Neural crest cell (in vitro differentiated cells): Measurements from ENCODE around the gene SLC17A4. TPM values are rescaled to one million over a fixed set of nuclear protein-coding genes. Genes with fewer than 3 reads are reported as not detected.
"Not testable (repeated sequence)": the region's sequence is repeated elsewhere in the genome, so short reads cannot be mapped to it uniquely, and the experiment has no call there.

ENCODE experiments used
- DNase-seq: peaks from one replicate; pipeline ENCODE4 v3.0.0; 2021; ENCODE audit warnings: low read depth, mixed read lengths, low spot score
- H3K27ac Mint-ChIP-seq: one replicate; pipeline ENCODE4 v1.8.0; 2021; ENCODE audit warnings: mild to moderate bottlenecking, mixed read lengths; ENCODE audit not compliant: unreplicated experiment
- H3K27me3 Mint-ChIP-seq: 2 replicates; pipeline ENCODE4 v1.8.0; 2021; ENCODE audit warnings: low read depth, mild to moderate bottlenecking, mixed read lengths
- H3K36me3 Mint-ChIP-seq: 2 replicates; pipeline ENCODE4 v1.8.0; 2021; ENCODE audit warnings: low read depth, mild to moderate bottlenecking, mixed read lengths
- H3K4me1 Mint-ChIP-seq: 2 replicates; pipeline ENCODE4 v1.8.0; 2021; ENCODE audit warnings: mixed read lengths
- H3K4me3 Mint-ChIP-seq: one replicate; pipeline ENCODE4 v1.8.0; 2021; ENCODE audit warnings: mild to moderate bottlenecking, mixed read lengths
- H3K9me3 Mint-ChIP-seq: 2 replicates; pipeline ENCODE4 v1.8.0; 2021; ENCODE audit warnings: mixed read lengths
- total RNA-seq: library from RNA; stranded (reverse); gene quantifications from 2 replicates; pipeline ENCODE4 v1.2.1, GENCODE V29; 2021
- TF ChIP-seq, protein P1 (sequence below): fragments of 200-600 bp; sonication (generic); conservative IDR thresholded peaks from 2 replicates; pipeline ENCODE4 v1.5.0; 2021; ENCODE audit warnings: antibody characterized with exemption, mild to moderate bottlenecking

SLC17A4 gene
- total RNA-seq, 1 donor from 2014 or later: not detected

DNA sequence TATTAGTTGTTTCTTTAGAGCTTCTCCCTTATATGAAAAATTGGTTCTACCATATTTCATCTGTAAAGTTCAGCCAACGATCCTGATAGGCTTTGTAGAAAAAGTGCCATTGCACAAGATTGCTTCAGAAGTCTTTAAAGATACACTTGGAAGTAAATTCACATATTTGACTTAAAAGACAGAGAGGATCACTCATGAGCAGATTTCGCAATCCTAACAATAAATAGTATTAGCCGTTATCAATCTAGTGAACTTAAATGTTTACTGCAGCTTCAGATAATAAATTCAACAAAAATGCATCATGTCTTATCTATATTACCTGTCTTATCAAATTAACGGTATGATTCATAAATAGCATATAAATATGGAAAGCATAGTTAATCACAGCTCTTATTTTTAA is 8.7 kb upstream of the SLC17A4 start:
- H3K36me3 Mint-ChIP-seq: peaks cover under 1% of the 10 kb centered on the region
- H3K27me3 Mint-ChIP-seq: no peaks in the 10 kb centered on the region
- TF ChIP-seq, protein P1, sequence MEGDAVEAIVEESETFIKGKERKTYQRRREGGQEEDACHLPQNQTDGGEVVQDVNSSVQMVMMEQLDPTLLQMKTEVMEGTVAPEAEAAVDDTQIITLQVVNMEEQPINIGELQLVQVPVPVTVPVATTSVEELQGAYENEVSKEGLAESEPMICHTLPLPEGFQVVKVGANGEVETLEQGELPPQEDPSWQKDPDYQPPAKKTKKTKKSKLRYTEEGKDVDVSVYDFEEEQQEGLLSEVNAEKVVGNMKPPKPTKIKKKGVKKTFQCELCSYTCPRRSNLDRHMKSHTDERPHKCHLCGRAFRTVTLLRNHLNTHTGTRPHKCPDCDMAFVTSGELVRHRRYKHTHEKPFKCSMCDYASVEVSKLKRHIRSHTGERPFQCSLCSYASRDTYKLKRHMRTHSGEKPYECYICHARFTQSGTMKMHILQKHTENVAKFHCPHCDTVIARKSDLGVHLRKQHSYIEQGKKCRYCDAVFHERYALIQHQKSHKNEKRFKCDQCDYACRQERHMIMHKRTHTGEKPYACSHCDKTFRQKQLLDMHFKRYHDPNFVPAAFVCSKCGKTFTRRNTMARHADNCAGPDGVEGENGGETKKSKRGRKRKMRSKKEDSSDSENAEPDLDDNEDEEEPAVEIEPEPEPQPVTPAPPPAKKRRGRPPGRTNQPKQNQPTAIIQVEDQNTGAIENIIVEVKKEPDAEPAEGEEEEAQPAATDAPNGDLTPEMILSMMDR: no peak
- H3K27ac Mint-ChIP-seq: no peak overlapping the region
- H3K4me3 Mint-ChIP-seq: no peak overlapping the region
- peaks cover 3% of the 10 kb centered on the region for H3K9me3 Mint-ChIP-seq
- H3K4me1 Mint-ChIP-seq: peaks cover 7% of the 10 kb centered on the region
- no peak for DNase-seq

DNA sequence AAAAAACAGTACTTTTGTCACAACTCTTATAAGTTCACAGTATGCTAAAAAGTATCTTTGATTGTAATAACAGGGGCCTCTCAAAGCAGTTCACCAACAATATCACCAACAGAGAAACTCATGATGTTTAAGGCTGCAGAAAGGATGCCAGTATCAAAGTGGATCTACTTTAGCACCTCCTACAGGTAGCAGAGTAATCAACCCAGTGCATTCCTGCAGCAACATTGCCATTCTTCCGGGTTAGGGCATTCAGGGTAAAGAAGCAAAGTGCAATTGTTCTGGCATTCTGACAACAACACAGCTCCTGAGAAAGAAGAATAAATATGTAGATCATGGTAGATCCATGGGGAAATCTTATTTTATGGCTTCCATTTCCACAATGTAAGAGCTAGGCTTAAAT is 7.6 kb upstream of the SLC17A4 start:
- TF ChIP-seq, protein P1: no peak
- H3K4me1 Mint-ChIP-seq: peaks cover 7% of the 10 kb centered on the region
- no peaks in the 10 kb centered on the region for H3K36me3 Mint-ChIP-seq
- no peak for DNase-seq
- H3K27me3 Mint-ChIP-seq: no peaks in the 10 kb centered on the region
- peaks cover under 1% of the 10 kb centered on the region for H3K9me3 Mint-ChIP-seq
- no peak overlapping the region for H3K27ac Mint-ChIP-seq
- H3K4me3 Mint-ChIP-seq: no peak overlapping the region

DNA sequence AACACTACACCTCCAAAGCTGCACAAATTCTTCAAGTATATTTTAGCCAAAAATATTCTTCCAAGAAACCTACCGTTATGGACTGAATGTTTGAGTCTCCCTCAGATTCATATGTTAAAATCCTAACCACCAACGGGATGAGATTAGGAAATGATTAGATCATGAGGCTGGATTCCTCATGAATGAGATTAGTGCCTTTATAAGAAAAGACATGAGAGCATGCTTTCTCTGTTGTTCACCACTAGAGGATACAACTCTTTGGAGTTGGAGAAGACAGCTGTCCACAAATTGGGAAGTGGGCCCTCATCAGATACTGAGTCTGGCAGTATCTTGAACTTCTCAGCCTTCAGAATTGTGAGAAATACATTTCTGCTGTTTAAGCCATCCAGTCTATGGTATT is 7.1 kb upstream of the SLC17A4 start:
- no peaks in the 10 kb centered on the region for H3K36me3 Mint-ChIP-seq
- no peak overlapping the region for H3K4me3 Mint-ChIP-seq
- H3K27ac Mint-ChIP-seq: no peak overlapping the region
- no peaks in the 10 kb centered on the region for H3K27me3 Mint-ChIP-seq
- no peaks in the 10 kb centered on the region for H3K9me3 Mint-ChIP-seq
- TF ChIP-seq, protein P1: no peak
- H3K4me1 Mint-ChIP-seq: peaks cover 7% of the 10 kb centered on the region
- no peak for DNase-seq

DNA sequence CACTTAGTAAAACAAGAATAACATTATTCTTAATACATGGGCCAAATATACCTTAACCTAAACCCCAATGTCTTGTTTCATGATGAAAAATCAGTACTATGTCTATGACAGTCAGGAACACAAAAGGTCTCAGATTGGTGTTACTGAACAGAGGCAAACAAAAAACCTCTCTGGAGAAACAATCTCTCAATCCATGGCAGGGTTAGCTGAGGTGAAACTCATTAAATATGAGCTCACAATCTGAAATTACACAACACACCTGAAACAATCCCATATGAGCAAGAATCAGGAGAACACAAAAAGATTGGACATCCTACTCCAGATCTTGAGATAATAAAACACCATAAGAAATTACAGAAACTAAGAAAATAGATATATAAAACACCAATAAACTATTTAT is 6.5 kb upstream of the SLC17A4 start:
- Mint-ChIP-seq H3K27me3 (no peaks in the 10 kb centered on the region), H3K4me1 (peaks cover 7% of the 10 kb centered on the region), H3K4me3 (no peak overlapping the region), H3K9me3 (no peaks in the 10 kb centered on the region), H3K36me3 (no peaks in the 10 kb centered on the region), H3K27ac (no peak overlapping the region)
- no peak for DNase-seq
- TF ChIP-seq, protein P1: no peak

DNA sequence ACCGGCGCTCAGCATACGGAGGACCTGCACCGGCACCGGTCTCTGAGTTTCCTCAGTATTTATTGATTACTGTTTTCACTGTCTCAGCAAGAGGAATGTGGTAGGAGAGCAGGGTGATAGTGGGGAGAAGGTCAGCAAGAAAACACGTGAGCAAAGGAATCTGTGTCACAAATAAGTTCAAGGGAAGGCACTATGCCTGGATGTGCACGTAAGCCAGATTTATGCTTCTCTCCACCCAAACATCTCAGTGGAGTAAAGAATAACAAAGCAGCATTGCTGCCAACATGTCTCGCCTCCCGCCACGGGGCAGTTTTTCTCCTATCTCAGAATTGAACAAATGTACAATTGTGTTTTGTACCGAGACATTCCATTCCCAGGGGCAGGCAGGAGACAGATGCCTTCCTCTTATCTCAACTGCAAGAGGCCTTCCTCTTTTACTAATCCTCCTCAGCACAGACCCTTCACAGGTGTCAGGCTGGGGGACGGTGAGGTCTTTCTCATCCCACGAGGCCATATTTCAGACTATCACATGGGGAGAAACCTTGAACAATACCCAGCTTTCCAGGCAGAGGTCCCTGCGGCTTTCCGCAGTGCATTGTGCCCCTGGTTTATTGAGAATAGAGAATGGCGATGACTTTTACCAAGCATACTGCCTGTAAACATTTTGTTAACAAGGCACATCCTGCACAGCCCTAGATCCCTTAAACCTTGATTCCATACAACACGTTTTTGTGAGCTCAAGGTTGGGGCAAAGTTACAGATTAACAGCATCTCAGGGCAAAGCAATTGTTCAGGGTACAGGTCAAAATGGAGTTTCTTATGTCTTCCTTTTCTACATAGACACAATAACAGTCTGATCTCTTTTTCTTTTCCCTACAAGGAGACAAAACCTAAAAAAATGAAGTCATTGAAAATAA is 5.7 kb upstream of the SLC17A4 start:
- H3K27me3 Mint-ChIP-seq, H3K27ac Mint-ChIP-seq, H3K4me1 Mint-ChIP-seq, DNase-seq, H3K9me3 Mint-ChIP-seq, H3K4me3 Mint-ChIP-seq, H3K36me3 Mint-ChIP-seq: not testable (repeated sequence)

DNA sequence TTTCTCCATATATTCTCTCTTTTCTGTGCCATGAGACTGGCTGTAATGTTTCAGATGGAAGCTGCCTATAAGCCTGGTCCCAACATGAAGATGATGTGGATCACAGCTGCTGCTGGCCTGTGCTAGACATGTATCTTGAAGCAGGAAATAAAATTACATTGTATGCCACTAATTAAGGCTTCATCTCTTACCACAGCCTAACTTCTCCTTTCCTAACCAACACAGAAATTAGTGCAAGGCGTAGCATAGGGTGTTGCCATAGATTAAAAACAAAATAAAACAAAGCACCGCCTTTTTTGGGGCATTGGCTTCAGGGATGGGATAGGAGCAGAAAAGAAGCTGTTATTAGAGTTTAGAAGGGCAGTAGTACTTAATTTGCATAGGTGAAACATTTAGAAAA is 4.7 kb upstream of the SLC17A4 start:
- TF ChIP-seq, protein P1: no peak
- Mint-ChIP-seq H3K4me3 (no peak overlapping the region), H3K4me1 (peaks cover 7% of the 10 kb centered on the region), H3K27ac (no peak overlapping the region), H3K36me3 (no peaks in the 10 kb centered on the region), H3K9me3 (no peaks in the 10 kb centered on the region), H3K27me3 (peaks cover 3% of the 10 kb centered on the region)
- no peak for DNase-seq
